Activated CD4-positive, CD25-positive, alpha-beta regulatory T cell treated with anti-CD3 and anti-CD28 coated beads, Interleukin-2, amount 50 U/mL, for 72 hours (primary cell): ENCODE measurements around the gene EPHA2.

ENCODE experiments used
- DNase-seq: peaks from one replicate; pipeline ENCODE4 v3.0.0; 2021

Gene EPHA2

DNA sequence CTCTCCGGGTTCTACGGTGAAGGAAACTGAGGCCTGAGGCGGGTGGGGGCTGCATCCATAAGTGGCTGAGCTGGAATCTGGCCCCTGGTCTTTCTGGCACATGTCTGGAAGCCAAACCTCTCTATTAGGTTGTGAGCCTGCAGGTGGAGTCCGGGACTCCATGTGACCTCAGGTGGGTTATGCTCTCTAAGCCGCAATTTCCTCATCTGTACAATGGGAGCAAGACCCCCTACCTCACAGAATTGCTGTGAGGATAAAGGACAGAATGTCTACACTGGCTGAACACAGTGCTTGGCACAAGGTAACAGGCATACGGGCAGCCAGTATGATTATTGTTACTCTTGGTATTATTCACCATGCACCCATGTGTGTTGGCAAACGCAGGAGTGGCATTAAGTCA, 6.7 kb downstream of the EPHA2 start:
- DNase-seq = no peak

DNA sequence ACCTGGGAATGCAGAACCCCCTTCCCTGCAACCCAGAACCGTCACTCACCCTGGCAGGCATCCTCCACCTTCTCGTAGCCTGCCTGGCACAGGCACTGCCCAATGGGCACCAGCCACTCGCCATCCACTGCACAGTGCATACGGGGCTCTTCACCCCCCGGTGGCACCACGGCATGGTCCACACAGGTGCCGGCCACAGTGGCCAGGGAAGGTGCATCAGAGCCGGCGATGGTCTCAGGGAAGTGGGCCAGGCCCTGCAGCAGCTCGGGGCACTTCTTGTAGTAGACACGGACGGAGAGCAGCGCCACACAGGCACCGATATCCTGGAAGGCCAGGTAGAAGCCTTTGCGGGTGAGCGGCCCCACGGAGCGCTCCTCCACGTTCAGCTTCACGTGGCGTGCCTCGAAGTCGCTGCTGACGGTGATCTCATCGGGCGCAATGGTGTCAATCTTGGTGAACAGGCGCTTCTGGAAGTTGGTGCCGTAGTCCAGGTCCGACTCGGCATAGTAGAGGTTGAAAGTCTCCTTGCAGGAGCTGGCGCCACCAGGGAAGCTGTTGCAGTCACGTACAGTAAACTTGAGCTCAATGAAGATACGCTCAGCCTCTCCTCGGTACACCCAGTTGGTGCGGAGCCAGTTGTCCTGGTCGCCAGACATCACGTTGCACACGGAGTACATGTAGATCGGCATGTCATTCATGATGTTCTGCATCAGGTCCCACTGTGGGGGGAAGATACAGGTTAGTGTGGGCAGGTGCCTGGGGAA, 7.4 kb downstream of the EPHA2 start:
- no peak for DNase-seq

DNA sequence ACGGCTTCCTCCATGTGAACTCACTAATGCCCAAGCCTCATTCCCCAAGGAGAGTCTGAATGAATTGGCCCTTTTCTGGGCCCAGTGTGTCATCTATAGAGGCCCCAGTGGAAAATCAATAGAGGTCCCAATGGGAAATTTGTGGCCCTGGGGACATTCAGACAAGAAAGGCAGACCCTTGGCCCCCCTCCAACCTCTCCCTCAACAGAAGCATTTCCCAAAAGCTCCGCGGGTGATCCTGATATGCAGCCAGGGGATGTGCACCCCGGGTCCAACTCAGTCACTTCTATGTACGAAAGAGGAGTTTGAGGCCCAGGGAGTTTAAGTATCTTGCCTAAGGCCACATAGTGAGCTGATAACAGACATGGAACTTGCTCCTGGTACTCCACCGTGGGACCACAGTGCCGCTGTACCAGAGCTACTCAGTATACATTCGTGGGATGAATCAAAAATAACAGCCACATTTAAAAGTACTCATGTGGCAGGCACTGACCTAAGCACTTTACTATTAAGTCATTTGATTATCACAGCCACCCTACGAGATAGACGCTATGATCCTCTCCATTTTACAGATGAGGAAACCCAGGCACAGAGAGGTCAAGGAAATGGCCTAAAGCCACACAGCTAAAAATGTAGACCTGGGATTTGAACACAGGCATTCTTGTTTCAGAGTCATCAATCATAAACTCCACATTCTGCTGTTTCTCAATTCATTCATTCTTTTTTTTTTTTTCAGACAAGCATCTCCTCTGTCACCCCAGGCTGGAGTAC, 8.5 kb downstream of the EPHA2 start:
- DNase-seq = no peak

DNA sequence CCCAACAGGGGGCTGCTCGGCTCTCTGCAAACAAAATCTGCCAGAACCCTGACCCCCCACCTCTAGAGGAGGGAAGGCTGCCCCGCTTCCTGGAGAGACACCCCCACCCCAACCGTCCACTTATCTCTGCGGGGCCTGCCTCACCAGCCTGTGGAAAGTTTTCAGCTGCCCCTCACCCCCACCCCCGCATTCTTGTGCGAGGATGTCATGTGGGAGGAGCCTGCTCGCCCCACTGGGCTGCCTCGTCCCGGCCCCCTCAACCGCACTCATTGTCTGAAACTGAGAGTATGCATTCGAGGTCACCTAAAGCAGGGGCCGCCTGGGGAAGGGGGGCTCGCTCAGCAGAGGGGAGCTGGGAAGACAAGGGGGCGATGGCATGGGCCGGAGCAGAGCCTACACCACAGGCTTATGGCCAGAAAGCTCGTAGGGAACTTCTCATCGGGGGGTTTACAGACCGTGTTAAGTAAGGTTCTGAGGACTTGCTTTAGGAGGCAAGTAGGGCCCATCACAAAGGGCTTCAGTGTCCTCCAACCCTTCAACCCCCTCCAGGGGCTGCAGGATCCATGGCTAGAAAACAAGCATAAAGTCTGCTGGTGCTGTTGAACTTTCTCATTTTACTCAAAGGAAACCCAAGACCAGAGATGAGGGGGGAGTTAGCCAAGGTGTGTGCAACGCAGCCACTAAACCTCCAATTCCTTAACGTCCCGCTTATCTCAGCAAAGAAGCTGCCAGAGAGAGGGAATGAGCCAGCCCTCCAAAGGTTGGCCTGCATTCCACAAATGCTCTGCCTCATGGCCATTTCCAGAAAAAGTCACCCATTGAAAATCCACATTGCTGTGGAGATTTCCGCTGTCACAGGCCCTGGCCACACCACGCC, 9.4 kb downstream of the EPHA2 start:
- no peak for DNase-seq

DNA sequence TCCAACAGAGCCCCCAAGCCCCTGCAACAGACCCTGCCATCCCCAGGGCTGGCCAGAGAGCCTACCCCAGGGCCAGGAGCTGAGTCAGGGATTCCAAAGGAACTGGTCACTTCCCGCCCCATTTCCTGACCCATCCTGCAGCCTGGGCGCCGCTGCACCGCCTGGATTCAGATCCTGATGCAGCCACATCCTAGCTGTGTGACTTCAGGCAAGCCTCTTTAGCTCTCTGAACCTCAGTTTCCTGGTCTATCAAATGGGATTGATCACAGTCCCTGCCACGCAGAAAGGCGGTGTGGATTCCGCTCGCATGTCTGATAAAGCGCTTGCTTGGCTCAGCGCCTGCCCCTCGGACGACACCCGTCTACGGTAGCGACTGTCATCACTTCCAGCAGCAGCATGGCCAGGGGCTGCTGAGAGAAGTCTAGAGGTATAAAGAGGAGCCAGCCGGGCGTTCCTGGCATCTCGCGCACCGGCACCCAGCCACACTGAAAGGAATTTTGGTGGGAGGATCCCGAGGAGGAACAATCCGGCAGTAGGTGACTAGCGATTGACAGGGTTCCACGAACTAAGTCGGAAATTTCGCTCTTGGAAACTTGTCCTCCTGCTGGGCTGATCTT, 10.1 kb downstream of the EPHA2 start:
- no peak for DNase-seq

DNA sequence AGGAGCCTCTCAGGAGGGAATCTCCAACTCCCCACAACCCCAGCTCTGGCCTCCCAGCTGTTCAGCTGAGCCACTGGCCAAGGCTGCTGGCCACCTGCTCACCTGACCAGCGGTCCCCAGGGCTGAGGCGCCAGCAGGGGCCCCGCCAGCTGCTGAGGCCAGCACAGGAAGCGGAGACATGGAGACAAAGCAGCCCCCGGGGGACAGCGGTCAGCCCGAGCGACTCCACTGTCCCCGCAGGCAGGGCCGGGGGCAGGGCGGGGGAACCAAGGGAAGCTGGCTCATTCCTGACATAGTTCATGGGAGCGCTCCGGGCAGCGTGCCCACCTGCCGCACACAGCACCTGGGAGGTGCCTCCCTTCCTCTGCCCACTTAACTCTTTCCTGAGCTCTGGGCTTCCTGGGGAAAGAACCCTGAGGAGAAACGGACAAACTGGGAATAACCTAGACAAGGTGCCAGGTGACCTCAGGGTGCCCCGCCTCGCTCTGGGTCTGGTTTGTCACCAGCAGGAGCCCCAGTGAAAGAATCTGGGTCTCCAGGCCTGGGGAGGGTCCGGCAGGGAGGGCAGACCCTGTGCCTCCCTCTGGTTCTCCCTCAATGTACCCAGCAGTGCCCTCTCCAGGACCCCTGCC, 10.7 kb downstream of the EPHA2 start:
- no peak for DNase-seq

DNA sequence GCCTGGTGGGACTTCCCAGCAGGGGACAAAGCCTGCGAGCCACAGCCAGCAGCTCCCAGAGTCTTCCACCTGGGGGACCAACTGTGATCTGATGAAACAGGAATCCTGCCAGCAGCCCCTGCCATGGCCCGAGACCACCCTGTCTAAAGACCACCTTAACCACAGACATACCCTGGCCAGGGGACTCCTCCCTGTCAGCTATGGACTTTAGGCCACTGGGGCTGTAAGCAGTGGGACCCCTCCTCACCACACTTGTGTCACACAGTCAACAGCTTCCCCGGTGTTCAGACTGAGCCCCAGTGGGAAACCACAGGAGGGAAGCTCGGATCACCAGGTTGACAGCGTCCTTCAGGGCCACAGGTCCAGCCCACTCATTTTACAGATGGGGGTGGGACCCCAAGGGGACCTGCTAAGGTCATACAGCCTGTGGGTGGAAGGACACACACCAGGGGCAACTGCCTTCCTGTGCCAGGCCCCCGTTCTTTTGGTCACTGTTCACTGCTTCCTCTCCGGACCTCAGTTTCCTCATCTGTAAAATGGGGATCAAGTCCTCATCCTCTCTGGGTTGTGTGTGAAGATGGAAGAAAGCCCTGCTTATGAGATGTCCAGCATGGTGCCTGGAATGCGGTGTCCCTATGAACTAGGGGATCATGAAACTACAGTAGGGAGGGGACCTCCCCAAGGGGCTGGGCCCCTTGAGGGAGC, 11.4 kb downstream of the EPHA2 start:
- DNase-seq = no peak

DNA sequence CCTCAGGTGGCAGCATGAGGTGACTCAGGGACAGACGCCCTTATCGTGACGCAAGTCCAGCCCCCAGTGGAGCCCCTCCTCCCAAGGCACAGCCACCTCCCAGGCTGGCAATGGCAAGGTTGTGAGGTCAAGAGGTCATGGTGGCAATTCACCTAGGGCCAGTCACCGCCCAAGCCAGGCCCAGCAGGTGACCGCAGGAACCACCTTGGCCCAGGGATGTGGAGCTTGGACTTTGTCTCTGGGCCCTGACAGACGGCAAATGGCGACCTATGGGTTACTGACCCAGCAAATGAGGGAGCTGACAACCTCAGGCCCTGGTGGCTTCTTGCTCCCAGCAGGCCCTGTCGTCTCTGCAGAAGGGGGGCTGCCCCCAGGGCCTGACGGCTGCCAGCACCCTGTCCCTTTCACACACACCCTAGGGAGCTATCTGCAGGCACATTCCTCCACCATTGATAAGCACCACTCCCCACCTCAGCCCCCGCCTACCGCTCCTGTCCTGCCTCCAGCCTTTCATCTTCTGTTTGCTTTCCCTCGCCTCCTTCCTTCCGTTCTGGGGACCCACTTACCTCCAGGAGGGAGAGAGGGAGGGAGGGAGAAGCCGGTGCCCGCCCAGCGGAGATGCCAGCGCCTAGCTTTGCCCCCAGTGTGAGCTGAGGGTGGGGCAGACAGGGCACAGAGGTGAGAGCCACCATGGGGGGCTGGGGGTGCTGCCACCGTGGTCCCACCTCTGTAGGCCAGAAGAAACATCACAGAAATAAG, 12.1 kb downstream of the EPHA2 start:
- no peak for DNase-seq

DNA sequence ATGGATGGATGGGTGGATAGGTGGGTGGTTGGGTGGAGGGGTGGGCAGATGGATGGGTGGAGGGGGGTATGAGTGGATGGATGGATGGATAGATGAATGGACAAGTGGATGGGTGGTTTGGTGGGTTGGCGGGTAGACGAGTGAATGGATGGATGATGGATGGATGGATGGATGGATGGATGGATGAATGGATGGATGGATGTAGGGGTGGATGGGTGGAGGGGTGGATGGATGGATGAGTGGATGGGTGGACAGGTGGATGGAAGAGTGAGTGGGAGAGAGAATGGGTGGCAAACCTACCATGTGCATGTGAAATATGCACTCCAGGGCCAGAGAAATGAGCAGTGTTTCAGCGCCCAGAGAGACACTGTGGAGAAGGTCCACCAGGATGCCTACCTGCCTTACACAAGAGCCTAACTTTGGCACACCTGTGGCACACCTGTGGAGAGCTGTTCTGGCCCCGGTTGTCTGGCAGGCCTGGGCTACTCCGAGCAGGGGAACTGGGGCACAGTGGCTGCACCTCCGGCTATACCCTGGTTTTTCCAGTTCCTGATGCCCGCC, 12.8 kb downstream of the EPHA2 start:
- no peak for DNase-seq

DNA sequence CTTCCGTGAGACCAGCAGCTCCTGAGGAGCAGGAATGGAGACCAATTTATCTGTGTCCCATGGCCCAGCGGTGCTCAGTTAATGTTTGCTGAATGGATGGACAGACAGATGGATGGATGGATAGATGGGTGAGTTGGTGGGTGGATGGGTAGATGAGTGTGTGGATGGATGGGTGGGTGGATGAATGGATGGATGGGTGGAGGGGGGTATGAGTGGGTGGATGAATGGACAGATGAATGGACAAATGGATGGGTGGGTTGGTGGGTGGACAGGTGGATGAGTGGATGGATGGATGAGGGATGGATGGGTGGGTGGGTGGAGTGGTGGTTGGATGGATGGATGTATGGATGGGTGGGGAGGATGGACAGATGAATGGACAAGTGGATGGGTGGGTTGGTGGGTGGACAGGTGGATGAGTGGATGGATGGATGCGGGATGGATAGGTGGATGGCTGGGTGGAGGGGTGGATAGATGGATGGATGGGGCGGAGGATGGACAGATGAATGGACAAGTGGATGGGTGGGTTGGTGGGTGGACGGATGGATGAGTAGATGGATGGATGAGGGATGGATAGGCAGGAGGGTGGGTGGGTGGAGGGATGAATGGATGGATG, 13.4 kb downstream of the EPHA2 start:
- no peak for DNase-seq

DNA sequence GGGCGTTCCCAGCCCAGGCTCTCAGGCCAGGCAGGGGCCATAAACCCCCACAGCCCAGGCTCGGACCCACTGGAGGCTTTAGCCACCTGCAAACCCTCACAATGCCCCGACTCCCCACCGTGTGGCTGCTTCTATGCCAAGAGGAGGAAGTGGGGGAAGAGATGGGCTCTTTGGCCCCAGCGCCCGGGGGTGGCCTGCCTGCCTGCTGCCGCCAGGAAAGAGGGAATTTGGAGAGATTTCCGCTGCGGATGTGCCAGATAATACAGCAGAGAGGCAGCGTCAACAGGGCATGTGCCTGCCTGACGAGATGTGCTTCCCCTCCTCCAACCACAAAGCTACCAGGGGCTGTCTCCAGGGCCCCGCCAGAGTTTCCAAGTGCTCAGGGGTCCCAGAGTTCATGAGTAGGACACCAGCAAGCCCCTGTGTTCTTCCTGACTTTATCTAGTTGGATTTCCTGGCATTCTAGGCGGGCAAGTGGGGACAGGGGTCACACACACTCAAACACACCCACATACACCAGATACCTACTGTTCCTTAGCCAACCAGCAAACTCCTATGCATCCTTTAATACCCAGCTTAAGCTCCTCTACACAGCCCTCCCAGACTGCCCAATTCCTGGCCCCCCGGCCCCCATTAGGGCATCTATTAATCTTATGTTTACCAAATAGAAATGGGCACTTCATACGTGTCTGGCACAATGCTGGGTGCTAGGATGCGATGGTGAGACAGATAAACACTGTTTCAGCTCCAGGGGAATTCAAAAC, 14.1 kb downstream of the EPHA2 start:
- DNase-seq = no peak

DNA sequence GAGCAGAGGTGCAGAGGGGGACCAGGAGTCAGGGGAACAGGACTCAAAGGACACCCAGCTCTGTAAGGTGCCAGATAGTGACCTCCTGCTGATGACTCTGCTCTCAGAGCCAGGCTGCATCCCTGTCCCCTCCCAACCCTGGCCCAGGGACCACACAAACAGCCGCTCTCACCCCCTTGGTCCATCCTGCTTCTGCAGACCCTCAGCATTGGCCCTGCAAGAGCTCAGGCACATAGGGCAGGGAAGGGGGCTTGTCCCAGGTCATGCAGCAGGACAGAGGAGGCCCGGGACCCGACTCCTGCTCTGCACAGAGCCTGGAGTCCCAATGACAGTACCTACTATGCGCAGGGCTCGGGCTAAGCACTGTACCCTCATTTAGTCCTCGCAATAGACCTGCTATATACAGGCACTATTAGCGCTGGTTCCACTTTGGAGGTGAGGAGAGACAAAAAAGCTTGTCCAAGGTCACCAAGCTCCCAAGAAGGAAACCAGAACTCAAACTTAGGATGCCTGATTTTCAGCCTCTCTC, 15.7 kb downstream of the EPHA2 start:
- no peak for DNase-seq

DNA sequence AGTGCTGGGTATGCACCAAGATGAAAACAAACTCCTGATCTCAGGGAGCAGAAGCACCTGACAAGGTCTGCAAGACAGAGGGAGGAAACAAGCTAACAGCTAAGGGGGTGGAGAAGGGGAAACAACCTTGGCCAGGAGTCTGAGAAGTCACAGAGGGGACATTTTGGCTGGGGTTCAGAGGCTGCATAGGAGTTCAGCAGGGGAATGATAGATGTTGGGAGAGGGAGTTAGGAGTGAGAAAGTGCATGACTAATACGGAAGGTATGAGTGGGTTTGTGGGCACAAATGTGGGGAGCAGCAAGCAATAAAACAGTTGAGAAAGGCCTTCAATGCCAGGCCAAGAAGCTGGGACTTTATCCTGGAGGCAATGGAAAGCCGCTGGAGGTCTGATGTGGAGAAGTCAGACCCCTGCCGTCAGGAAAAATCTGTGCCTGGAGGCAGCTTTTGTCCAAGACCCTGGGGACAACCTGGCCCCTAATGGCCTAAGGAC, 16.4 kb downstream of the EPHA2 start:
- no peak for DNase-seq

DNA sequence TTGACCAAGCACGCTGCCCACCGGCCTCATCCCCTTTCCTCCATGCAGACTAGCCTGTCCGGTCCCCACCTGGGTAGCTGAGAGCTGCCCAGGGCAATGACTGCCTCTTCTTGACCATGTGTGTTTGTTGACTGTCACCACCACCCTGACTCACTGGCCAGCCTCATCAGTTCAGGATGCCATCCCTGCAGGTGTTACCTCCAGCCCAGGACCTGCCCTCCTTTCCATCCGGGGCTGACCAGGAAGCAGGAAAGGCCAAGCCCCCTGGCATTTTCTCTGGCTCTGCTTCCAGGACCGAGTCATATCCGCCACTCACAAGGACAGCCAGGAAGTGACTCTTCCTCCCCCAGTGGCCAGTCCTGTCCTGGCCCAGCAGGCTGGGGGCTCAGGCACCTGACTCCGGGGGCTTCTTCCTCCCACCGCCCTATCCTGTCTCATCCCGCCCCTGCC, 17.1 kb downstream of the EPHA2 start:
- no peak for DNase-seq

DNA sequence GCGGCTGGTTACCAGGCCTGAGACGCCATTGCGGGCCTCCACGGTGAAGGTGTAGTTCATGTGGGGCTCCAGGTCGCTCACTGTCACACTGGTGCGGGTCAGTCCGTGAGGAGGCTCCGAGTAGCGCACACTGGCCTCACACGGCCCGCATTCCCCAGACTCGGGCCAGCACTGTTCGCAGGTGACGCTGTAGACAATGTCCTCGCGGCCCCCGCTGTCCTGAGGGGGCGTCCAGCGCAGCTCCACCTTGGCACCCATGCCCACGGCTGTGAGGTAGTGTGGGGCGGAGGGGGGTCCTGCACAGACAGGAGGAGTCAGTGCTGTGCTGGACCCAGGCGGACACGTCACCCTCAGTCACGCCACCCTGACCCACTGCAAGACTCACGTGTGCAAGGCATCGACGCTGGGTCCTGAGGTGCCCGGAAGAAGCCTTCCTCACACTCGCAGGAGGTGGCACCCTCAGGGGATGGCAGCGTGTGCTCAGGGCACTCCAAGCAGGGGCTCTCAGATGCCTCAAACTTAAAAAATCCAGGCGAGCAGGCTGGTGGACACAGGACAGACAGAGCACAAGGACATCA, 17.9 kb downstream of the EPHA2 start:
- DNase-seq = no peak

DNA sequence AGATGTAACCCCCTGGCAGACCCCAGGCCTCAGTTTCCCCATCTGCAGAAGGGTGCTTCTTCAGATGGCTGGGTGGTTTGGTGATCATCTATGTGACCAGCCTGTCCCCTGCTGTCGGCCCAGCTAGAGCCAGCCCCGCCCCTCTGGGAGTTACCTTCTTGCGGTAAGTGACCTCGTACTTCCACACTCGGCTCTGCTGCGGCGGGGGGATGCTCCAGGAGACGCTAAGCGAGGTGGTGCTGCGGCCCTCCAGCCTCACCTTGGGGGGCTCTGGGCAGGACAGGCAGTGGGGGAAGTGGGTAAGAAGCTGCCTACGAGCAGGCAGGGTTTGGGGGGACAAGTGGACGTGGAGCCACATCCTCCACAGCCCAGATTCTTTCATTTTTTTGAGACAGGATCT, 20.4 kb downstream of the EPHA2 start:
- no peak for DNase-seq

DNA sequence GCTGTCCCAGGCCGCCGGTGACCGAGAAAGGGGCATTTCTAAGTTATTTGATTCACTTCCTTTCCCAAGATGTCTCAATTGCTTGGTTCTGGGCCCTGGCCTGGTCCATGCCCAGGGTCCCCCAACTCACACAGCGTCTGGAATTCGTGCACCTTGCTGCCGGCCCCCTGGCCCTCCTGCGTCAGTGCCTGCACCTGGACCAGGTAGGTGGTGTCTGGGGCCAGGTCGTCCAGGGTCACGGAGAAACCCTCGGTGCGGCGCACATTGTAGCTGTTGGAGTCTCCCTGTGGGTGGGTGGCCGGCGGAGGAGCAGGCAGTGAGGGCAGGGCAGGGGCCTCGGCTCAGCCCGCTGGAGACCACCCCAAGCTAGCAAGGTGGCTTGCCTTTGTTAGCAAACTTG, 21.0 kb downstream of the EPHA2 start:
- no peak for DNase-seq

DNA sequence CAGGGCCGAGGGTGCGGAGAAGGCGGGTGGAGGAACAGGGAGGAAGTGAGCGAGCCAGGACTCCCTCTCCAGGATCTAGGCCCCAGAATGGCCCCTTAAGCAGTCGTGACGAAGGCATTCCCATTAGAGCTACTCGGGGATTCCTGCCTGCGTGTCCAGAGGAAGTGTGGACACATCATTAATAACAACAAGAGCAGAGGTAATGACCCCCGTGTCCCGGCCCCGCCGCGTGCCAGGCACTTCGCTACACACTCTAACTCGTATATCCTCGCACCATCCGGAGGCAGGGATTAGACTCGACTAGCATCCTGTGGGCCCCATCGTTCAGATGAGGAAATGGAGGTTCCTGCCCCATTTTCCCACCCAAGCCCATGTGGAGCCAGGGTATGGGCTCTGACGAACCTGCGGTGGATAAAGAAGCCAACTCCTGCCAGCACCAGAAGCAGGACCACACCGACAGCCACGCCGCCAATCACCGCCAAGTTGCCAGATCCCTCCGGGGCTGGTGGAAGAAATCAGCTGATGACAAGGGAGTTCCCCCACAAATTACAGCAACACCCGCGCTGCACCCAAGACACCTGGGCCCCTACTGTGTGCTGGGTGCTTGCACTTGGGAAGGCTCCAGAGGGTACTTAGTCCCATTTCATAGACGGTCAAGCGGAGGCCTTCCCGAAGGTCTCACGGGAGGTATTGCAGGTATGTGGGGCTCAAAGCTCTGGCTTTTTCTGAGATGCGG, 21.6 kb downstream of the EPHA2 start:
- DNase-seq = no peak
